Adrenal gland (tissue), 12 donors: Measurements from ENCODE around the gene EIF4G3. TPM values are rescaled to one million over a fixed set of nuclear protein-coding genes. Genes with fewer than 3 reads are reported as not detected.
A peak's percentile ranks its signal among the peaks of the same experiment; 100 is the strongest.
"Not testable (repeated sequence)": the region's sequence is repeated elsewhere in the genome, so short reads cannot be mapped to it uniquely, and the experiment has no call there.

Experiments used
- DNase-seq, 7 donors: peaks; one replicate each; pipeline ENCODE4 v3.0.0-alpha.2; 2019 to 2020
- H3K27ac ChIP-seq, 5 donors: fragments of 200-600 bp; sonication (generic) in 4 of 5; 1 replicate in 3 of 5; 2 replicates in 2 of 5; pipeline versions ENCODE4 v1.5.1 to v1.8.0; 2016 to 2020; ENCODE audit warnings: mild to moderate bottlenecking in 1 of 5
- H3K27me3 ChIP-seq: fragments of 200-600 bp; 2 replicates; pipeline ENCODE4 v1.8.0; 2021
- H3K36me3 ChIP-seq, 2 donors: fragments of 200-600 bp; replicated peaks in 1 of 2; 1 replicate in 1 of 2; 2 replicates in 1 of 2; pipeline versions ENCODE4 v1.5.1 to v1.8.0; 2018 to 2022
- H3K4me1 ChIP-seq, 2 donors: fragments of 200-600 bp; replicated peaks in 1 of 2; 1 replicate in 1 of 2; 2 replicates in 1 of 2; pipeline versions ENCODE4 v1.5.1 to v1.8.0; 2018 to 2021
- H3K4me3 ChIP-seq, 4 donors: fragments of 200-600 bp; sonication (generic) in 3 of 4; one replicate each; pipeline ENCODE4 v1.5.1; 2016 to 2018
- H3K9me3 ChIP-seq, 3 donors: fragments of 200-600 bp; sonication (generic) in 1 of 3; replicated peaks in 1 of 3; 1 replicate in 2 of 3; 2 replicates in 1 of 3; pipeline versions ENCODE4 v1.5.1 to v1.8.0; 2016 to 2021
- CTCF ChIP-seq, 6 experiments: fragments of 450-650 bp in 4 of 6; fragments of 200-600 bp in 2 of 6; sonication (generic) in 1 of 6; IDR thresholded peaks; 1 replicate in 5 of 6; 2 replicates in 1 of 6; pipeline versions ENCODE4 v1.5.1 to v1.8.0; 2016 to 2021; ENCODE audit warnings: antibody characterized with exemption in 6 of 6, mild to moderate bottlenecking in 2 of 6, moderate library complexity in 1 of 6
- POLR2A ChIP-seq, 2 donors: fragments of 450-650 bp; IDR thresholded peaks; one replicate each; pipeline ENCODE4 v1.6.1; 2017; ENCODE audit warnings: antibody characterized with exemption in 2 of 2, mild to moderate bottlenecking in 2 of 2, moderate library complexity in 1 of 2
- WGBS, 4 donors: extraction: QIAGEN DNeasy Blood & Tissue Kit in 2 of 4; methylation state at CpG; one replicate each; pipeline versions ENCODE4 v1.1.5 to v1.1.7; 2013 to 2017; 5-methylcytosine and 5-hydroxymethylcytosine counted together
- intact Hi-C, 2 donors: fragments of 100-400 bp; cut with DNase I; formaldehyde crosslinking; loops; one replicate each; pipeline versions ENCODE4 v1.14.1 to v1.15.0; 2022 to 2023
- polyA plus RNA-seq, 3 donors: library from polyadenylated mRNA; stranded (reverse); fragments of 200-250 nt in 2 of 3; fragments of 350-450 nt in 1 of 3; fragmentation: Illumina TruSeq in 1 of 3; extraction: RNeasy Lipid Tissue Mini Kit (QIAGEN cat#74804) in 1 of 3; gene quantifications; one replicate each; pipeline ENCODE4 v1.2.3, GENCODE V29; 2013 to 2014
- total RNA-seq, 9 donors: library from RNA; depleted of rRNA in 4 of 9; stranded (reverse); fragments of >200 nt in 4 of 9; fragments of 120-200 nt in 1 of 9; fragmentation: NEBNext Ultra II Directional in 1 of 9; extraction: Animal tissue kit (Norgen Biotek cat#: 25700) in 1 of 9; gene quantifications; one replicate each; pipeline versions ENCODE4 v1.1.0 to v1.2.4, GENCODE V29; 2013 to 2023
- donor health status: healthy with polysubstance abuse.
- donor health status: Bipolar disorder and iron deficiency.
- donor health status: DM: yes; HTN: yes; CAD: no.
- donor health status: DM: no; HTN: no; CAD: no.
- donor health status: DM: no; HTN: no; CAD: no.
- donor health status: DM: yes; HTN: yes; CAD: no.

The EIF4G3 gene
- total and polyA plus RNA-seq, 12 donors, result 30.7 to 58.7 (median 51.6) TPM

GRCh38 chr1:21175324-21175669 lies 1.4 kb downstream of the EIF4G3 start:
- 0 to 1% (median 0%) methylated on average over 6 of the region's 6 CpGs for WGBS, 4 donors
- H3K4me1 ChIP-seq, result peaks cover 6 to 44% of the 10 kb centered on the region in 2 donors
- H3K27me3 ChIP-seq, result no peaks in the 10 kb centered on the region
- TF ChIP-seq POLR2A (IDR thresholded peaks at IDR 0.05), result no peak
- no peak for TF ChIP-seq CTCF (IDR thresholded peaks at IDR 0.05)
- no peaks in the 10 kb centered on the region for H3K36me3 ChIP-seq
- H3K4me3 ChIP-seq, result peak overlapping the region in 2 of 4 donors; percentile 83 to 93
- H3K9me3 ChIP-seq, result no peaks in the 10 kb centered on the region
- intact Hi-C loops, result no loop called here
- DNase-seq, result peak in 6 of 7 donors; percentile 33 to 78 (median 58)
- H3K27ac ChIP-seq, result peak overlapping the region; percentile 74 to 96 (median 91)

- Histone ChIP-seq H3K9me3 (no peaks in the 10 kb centered on the region), H3K4me3 (peak overlapping the region in 2 of 4 donors; percentile 6 to 93), H3K4me1 (peaks cover 6 to 44% of the 10 kb centered on the region in 2 donors), H3K27ac (peak overlapping the region in 4 of 5 donors; percentile 89 to 96 (median 93)), H3K36me3 (no peaks in the 10 kb centered on the region), H3K27me3 (no peaks in the 10 kb centered on the region)
- peak in 3 of 7 donors; percentile 37 to 67 (median 64) for DNase-seq
- WGBS, 4 donors, result 8 to 11% (median 9%) methylated on average over 12 of the region's 12 CpGs
- intact Hi-C loops, result no loop called here
- no peak for TF ChIP-seq CTCF (IDR thresholded peaks at IDR 0.05)
- peak in 1 of 2 donors; percentile 30 for TF ChIP-seq POLR2A (IDR thresholded peaks at IDR 0.05)
Observed at GRCh38 chr1:21174654-21175323, 1.9 kb downstream of the EIF4G3 start.

- peaks cover 6 to 44% of the 10 kb centered on the region in 2 donors for H3K4me1 ChIP-seq
Observed at GRCh38 chr1:21174230-21174629, 2.5 kb downstream of the EIF4G3 start.

GRCh38 chr1:21173096-21173495 lies 3.6 kb downstream of the EIF4G3 start:
- intact Hi-C loops, H3K36me3 ChIP-seq, H3K27me3 ChIP-seq, H3K27ac ChIP-seq, H3K4me3 ChIP-seq, H3K9me3 ChIP-seq: not testable (repeated sequence)
- H3K4me1 ChIP-seq, result peaks cover 6 to 44% of the 10 kb centered on the region in 2 donors
- DNase-seq, result peak in 1 of 7 donors; percentile 50
- WGBS, 4 donors, result 87 to 93% (median 91%) methylated on average over 11 to 12 of the region's 12 CpGs

More at GRCh38 chr1:21174230-21174629, 2.5 kb downstream of the EIF4G3 start:
- H3K27me3 ChIP-seq, result no peaks in the 10 kb centered on the region
- peak overlapping the region in 1 of 4 donors; percentile 93 for H3K4me3 ChIP-seq
- H3K27ac ChIP-seq, result peak overlapping the region in 4 of 5 donors; percentile 5 to 96 (median 90)
- no peaks in the 10 kb centered on the region for H3K9me3 ChIP-seq
- intact Hi-C loops, result no loop called here
- DNase-seq, result no peak
- TF ChIP-seq CTCF (IDR thresholded peaks at IDR 0.05) (no peak), POLR2A (IDR thresholded peaks at IDR 0.05) (no peak)
- H3K36me3 ChIP-seq, result no peaks in the 10 kb centered on the region
- 27 to 47% (median 41%) methylated on average over 2 of the region's 2 CpGs for WGBS, 4 donors

- WGBS, 4 donors, result 11 to 40% (median 32%) methylated on average over 3 to 4 of the region's 4 CpGs
Observed at GRCh38 chr1:21170837-21171236, 5.9 kb downstream of the EIF4G3 start.

More at GRCh38 chr1:21170837-21171236, 5.9 kb downstream of the EIF4G3 start:
- H3K4me3 ChIP-seq, H3K36me3 ChIP-seq, H3K9me3 ChIP-seq, H3K27me3 ChIP-seq, intact Hi-C loops: not testable (repeated sequence)
- Histone ChIP-seq H3K27ac (peak overlapping the region in 3 of 5 donors; percentile 4 to 49 (median 34)), H3K4me1 (peaks cover 8 to 39% of the 10 kb centered on the region in 2 donors)
- peak in 4 of 7 donors; percentile 42 to 65 (median 57) for DNase-seq
